ENCODE results near the gene RPS6KA4.

DNA sequence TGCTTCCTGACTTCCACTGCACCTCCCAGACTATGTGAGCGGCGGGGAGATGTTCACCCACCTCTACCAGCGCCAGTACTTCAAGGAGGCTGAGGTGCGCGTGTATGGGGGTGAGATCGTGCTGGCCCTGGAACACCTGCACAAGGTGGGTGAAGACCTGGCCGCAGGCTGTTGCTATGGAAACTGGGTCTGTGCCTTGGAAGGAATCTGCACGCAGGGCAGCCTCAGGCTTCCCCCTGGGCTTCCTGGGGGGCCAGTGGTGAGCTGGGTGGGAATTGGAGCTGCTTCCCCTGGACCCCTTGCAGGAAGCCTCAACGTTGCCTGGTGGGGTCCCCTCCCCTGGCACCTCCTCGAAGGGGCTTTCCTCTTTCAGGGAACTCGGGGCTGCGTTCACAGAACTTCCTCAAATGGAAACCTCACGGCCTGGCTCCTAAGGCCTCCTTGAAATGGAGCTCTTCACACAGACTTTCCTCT, 1.5 kb downstream of the RPS6KA4 start:
- TF ChIP-seq, protein P1, sequence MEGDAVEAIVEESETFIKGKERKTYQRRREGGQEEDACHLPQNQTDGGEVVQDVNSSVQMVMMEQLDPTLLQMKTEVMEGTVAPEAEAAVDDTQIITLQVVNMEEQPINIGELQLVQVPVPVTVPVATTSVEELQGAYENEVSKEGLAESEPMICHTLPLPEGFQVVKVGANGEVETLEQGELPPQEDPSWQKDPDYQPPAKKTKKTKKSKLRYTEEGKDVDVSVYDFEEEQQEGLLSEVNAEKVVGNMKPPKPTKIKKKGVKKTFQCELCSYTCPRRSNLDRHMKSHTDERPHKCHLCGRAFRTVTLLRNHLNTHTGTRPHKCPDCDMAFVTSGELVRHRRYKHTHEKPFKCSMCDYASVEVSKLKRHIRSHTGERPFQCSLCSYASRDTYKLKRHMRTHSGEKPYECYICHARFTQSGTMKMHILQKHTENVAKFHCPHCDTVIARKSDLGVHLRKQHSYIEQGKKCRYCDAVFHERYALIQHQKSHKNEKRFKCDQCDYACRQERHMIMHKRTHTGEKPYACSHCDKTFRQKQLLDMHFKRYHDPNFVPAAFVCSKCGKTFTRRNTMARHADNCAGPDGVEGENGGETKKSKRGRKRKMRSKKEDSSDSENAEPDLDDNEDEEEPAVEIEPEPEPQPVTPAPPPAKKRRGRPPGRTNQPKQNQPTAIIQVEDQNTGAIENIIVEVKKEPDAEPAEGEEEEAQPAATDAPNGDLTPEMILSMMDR (IDR thresholded peaks at IDR 0.05): no peak
- no peak for TF ChIP-seq EP300 (IDR thresholded peaks at IDR 0.05)

Measured in tibial nerve (tissue), 4 donors.